Ishikawa (cell line): ENCODE measurements around the gene RBFOX1.

ENCODE experiments used
- CEBPB ChIP-seq: IDR thresholded peaks from 2 replicates; pipeline ENCODE4 v1.6.1; 2012
- CREB1 ChIP-seq: IDR thresholded peaks from 2 replicates; pipeline ENCODE4 v1.6.1; 2012; ENCODE audit warnings: low read depth
- EP300 ChIP-seq: IDR thresholded peaks from 2 replicates; pipeline ENCODE4 v1.6.1; 2012; ENCODE audit warnings: borderline replicate concordance
- FOXM1 ChIP-seq: IDR thresholded peaks from 2 replicates; pipeline ENCODE4 v1.6.1; 2012; ENCODE audit warnings: low read depth, borderline replicate concordance
- MAX ChIP-seq: IDR thresholded peaks from 2 replicates; pipeline ENCODE4 v1.6.1; 2012

DNA sequence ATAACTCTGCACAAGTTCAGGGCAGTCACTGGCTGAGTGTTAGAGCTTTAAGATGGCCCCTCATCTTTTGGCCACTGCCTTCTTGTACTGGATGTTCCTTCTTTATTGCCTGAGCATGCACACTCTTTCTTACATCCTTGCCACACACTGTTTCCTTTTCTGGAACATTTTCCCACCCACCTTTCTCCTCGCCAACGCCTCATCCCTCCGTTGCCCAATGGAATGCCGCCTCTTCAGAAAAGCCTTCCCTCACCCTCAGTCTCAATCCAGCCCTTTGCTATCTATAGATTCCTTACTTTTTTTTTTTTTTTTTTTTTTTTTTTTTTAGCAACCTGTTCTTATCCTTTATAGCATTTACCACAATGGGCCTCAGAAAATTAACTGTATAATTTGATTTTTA is 47.9 kb upstream of the RBFOX1 start:
- TF ChIP-seq MAX: no peak
- TF ChIP-seq CREB1: no peak
- TF ChIP-seq EP300: no peak
- TF ChIP-seq FOXM1: no peak
- no peak for TF ChIP-seq CEBPB
